Gastroesophageal sphincter (tissue), 4 donors: ENCODE measurements around the gene PAPPA. TPM values are rescaled to one million over a fixed set of nuclear protein-coding genes. Genes with fewer than 3 reads are reported as not detected.

Experiments used
- ATAC-seq: fragments of 150-250 bp; one replicate; pipeline ENCODE4 v1.9.1; 2016; ENCODE audit warnings: mild to moderate bottlenecking, moderate library complexity
- H3K27ac ChIP-seq, 4 donors: fragments of 200-600 bp; sonication (generic) in 3 of 4; 1 replicate in 3 of 4; 2 replicates in 1 of 4; pipeline ENCODE4 v1.5.1; 2016 to 2019
- H3K27me3 ChIP-seq: fragments of 200-600 bp; sonication (generic); one replicate; pipeline ENCODE4 v1.5.1; 2019
- H3K36me3 ChIP-seq, 2 donors: fragments of 200-600 bp; sonication (generic); one replicate each; pipeline ENCODE4 v1.5.1; 2019; ENCODE audit warnings: control low read depth in 1 of 2
- H3K4me1 ChIP-seq, 3 donors: fragments of 200-600 bp; sonication (generic); 1 replicate in 2 of 3; 2 replicates in 1 of 3; pipeline ENCODE4 v1.5.1; 2016 to 2019; ENCODE audit warnings: control low read depth in 2 of 3
- H3K4me3 ChIP-seq, 2 donors: fragments of 200-600 bp; sonication (generic); one replicate each; pipeline ENCODE4 v1.5.1; 2019; ENCODE audit warnings: mild to moderate bottlenecking in 1 of 2, moderate library complexity in 1 of 2
- H3K9me3 ChIP-seq, 3 donors: fragments of 200-600 bp; sonication (generic); one replicate each; pipeline ENCODE4 v1.5.1; 2017 to 2019; ENCODE audit warnings: control low read depth in 2 of 3
- EP300 ChIP-seq: sonication (generic); formaldehyde crosslinking; IDR thresholded peaks from one replicate; pipeline ENCODE4 v1.6.1; 2017; ENCODE audit warnings: antibody characterized with exemption, mild to moderate bottlenecking
- POLR2A ChIP-seq, 2 donors: fragments of 450-650 bp; IDR thresholded peaks; one replicate each; pipeline ENCODE4 v1.6.1; 2017; ENCODE audit warnings: antibody characterized with exemption in 2 of 2, mild to moderate bottlenecking in 2 of 2, moderate library complexity in 1 of 2
- POLR2AphosphoS5 ChIP-seq: sonication (generic); formaldehyde crosslinking; IDR thresholded peaks from one replicate; pipeline ENCODE4 v1.6.1; 2017; ENCODE audit warnings: antibody characterized with exemption
- WGBS, 2 donors: methylation state at CpG; one replicate each; pipeline ENCODE4 v1.1.5; 2018; ENCODE audit warnings: low coverage in 1 of 2; 5-methylcytosine and 5-hydroxymethylcytosine counted together
- total RNA-seq, 4 donors: library from RNA; depleted of rRNA; stranded (reverse); fragments of >200 nt; gene quantifications; one replicate each; pipeline ENCODE4 v1.1.0, GENCODE V29; 2016
- TF ChIP-seq, protein P1 (sequence below), 4 experiments: fragments of 200-600 bp in 2 of 4; fragments of 450-650 bp in 2 of 4; sonication (generic) in 1 of 4; IDR thresholded peaks; one replicate each; pipeline ENCODE4 v1.5.1; 2017 to 2019; ENCODE audit warnings: antibody characterized with exemption in 4 of 4, mild to moderate bottlenecking in 2 of 4, moderate library complexity in 2 of 4

The PAPPA gene
- total RNA-seq, 4 donors from 2014 or later = 1.9 to 5.7 (median 3.2) TPM

- H3K4me3 ChIP-seq = no peak overlapping the region
- TF ChIP-seq, protein P1, sequence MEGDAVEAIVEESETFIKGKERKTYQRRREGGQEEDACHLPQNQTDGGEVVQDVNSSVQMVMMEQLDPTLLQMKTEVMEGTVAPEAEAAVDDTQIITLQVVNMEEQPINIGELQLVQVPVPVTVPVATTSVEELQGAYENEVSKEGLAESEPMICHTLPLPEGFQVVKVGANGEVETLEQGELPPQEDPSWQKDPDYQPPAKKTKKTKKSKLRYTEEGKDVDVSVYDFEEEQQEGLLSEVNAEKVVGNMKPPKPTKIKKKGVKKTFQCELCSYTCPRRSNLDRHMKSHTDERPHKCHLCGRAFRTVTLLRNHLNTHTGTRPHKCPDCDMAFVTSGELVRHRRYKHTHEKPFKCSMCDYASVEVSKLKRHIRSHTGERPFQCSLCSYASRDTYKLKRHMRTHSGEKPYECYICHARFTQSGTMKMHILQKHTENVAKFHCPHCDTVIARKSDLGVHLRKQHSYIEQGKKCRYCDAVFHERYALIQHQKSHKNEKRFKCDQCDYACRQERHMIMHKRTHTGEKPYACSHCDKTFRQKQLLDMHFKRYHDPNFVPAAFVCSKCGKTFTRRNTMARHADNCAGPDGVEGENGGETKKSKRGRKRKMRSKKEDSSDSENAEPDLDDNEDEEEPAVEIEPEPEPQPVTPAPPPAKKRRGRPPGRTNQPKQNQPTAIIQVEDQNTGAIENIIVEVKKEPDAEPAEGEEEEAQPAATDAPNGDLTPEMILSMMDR (IDR thresholded peaks at IDR 0.05) = no peak
- TF ChIP-seq POLR2AphosphoS5 = no peak
- no peak for TF ChIP-seq POLR2A (IDR thresholded peaks at IDR 0.05)
- no peak for TF ChIP-seq EP300
Measured at GRCh38 chr9:116193636-116194035, 40.0 kb downstream of the PAPPA start.

GRCh38 chr9:116196806-116197205 lies 43.2 kb downstream of the PAPPA start:
- H3K4me1 ChIP-seq = no peaks in the 10 kb centered on the region
- H3K27ac ChIP-seq = no peak overlapping the region
- H3K27me3 ChIP-seq = peaks cover 2% of the 10 kb centered on the region
- ATAC-seq = no peak
- TF ChIP-seq EP300 (no peak), POLR2A (IDR thresholded peaks at IDR 0.05) (no peak)
- TF ChIP-seq, protein P1 (IDR thresholded peaks at IDR 0.05) = no peak
- 75% methylated on average over 1 to 2 of the region's 2 CpGs for WGBS, 2 donors
- no peaks in the 10 kb centered on the region for H3K9me3 ChIP-seq
- no peaks in the 10 kb centered on the region for H3K36me3 ChIP-seq
- H3K4me3 ChIP-seq = no peak overlapping the region

More at GRCh38 chr9:116193636-116194035, 40.0 kb downstream of the PAPPA start:
- H3K36me3 ChIP-seq = no peaks in the 10 kb centered on the region
- H3K9me3 ChIP-seq = no peaks in the 10 kb centered on the region
- no peaks in the 10 kb centered on the region for H3K4me1 ChIP-seq
- H3K27me3 ChIP-seq = peaks cover 3% of the 10 kb centered on the region
- no peak overlapping the region for H3K27ac ChIP-seq
- no peak for ATAC-seq

DNA sequence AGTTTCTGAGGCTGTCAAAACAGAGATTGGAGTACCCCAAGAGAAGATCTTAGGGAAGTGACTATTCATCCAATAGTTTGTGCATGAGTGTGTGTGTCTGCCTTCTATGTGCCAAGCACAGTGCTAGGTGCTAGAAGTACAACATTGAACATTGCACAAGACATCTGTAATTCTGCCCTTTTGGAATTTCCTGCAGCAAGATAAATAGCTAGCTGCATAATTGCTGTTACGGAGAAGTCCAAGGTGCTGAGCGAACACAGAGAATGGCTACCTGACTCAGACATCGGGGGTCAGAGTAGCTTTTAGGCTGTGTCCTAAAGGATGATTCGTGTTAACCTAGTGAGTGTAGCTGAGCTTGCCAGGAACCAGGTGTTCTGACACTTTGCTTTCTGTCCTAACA lies 44.8 kb downstream of the PAPPA start:
- Histone ChIP-seq H3K4me3 (no peak overlapping the region), H3K36me3 (no peaks in the 10 kb centered on the region), H3K27me3 (no peaks in the 10 kb centered on the region), H3K9me3 (no peaks in the 10 kb centered on the region), H3K4me1 (no peaks in the 10 kb centered on the region), H3K27ac (no peak overlapping the region)
- 62 to 74% methylated on average over 3 to 4 of the region's 4 CpGs for WGBS, 2 donors
- no peak for ATAC-seq
- TF ChIP-seq POLR2A (IDR thresholded peaks at IDR 0.05) (no peak), POLR2AphosphoS5 (no peak), EP300 (no peak)
- TF ChIP-seq, protein P1 (IDR thresholded peaks at IDR 0.05) = no peak

DNA sequence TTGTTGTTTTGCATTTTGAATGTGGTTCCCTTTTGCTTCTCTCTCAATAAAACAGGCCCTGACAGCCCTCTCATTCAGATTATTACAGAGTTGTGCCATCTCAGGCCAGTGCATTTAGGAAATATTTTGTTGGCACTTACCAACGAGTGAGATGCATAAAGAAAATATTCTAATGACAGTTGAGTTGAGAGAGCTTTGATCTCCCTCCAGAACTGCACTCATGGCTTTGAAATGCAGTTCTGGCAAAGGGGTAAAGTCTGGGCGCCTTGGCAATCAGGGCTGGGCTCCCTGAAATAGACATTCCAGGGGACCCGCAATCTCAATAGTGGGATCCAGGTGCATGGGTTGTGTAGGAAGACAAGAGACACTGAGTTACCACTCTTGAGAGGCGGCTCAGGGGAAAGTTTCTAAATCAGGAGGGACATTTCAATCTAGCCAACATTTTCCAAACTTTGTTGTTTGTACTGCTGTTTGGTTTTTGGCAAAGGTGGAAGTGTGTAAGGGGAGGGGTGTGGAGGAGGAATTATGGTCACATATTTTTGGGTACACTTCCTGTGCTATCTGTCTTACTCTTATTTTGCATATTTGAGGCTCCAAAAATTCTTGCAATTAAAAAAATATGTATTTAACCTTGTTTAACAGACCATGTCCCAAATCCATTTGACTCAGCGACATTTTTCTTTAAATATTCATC lies 48.8 kb downstream of the PAPPA start:
- Histone ChIP-seq H3K36me3 (no peaks in the 10 kb centered on the region), H3K4me3 (no peak overlapping the region), H3K27ac (no peak overlapping the region), H3K27me3 (no peaks in the 10 kb centered on the region), H3K9me3 (no peaks in the 10 kb centered on the region), H3K4me1 (no peaks in the 10 kb centered on the region)
- TF ChIP-seq EP300 = no peak
- no peak for TF ChIP-seq POLR2A (IDR thresholded peaks at IDR 0.05)
- no peak for TF ChIP-seq POLR2AphosphoS5
- TF ChIP-seq, protein P1 (IDR thresholded peaks at IDR 0.05) = no peak
- 81 to 100% methylated on average over 1 to 3 of the region's 5 CpGs for WGBS, 2 donors
- no peak for ATAC-seq

- TF ChIP-seq POLR2AphosphoS5 (no peak), POLR2A (IDR thresholded peaks at IDR 0.05) (no peak), EP300 (no peak)
- TF ChIP-seq, protein P1 (IDR thresholded peaks at IDR 0.05) = no peak
Measured at GRCh38 chr9:116204252-116204882, 50.8 kb downstream of the PAPPA start.

More at GRCh38 chr9:116204252-116204882, 50.8 kb downstream of the PAPPA start:
- ATAC-seq = no peak
- no peaks in the 10 kb centered on the region for H3K27me3 ChIP-seq
- no peaks in the 10 kb centered on the region for H3K4me1 ChIP-seq
- H3K9me3 ChIP-seq = no peaks in the 10 kb centered on the region
- whole genome bisulfite sequencing, 2 donors = 79 to 91% methylated on average over 4 to 5 of the region's 5 CpGs
- no peak overlapping the region for H3K4me3 ChIP-seq
- no peaks in the 10 kb centered on the region for H3K36me3 ChIP-seq
- H3K27ac ChIP-seq = no peak overlapping the region
